Activated naive CD8-positive, alpha-beta T cell treated with anti-CD3 and anti-CD28 coated beads, Interleukin-2, amount 50 U/mL, for 16 hours (primary cell): ENCODE measurements around the gene CINP.
"Not testable (repeated sequence)": the region's sequence is repeated elsewhere in the genome, so short reads cannot be mapped to it uniquely, and the experiment has no call there.

Experiments
- DNase-seq: peaks from one replicate; pipeline ENCODE4 v3.0.0-alpha.2; 2020; ENCODE audit warnings: low read depth, low spot score

CINP gene

DNA sequence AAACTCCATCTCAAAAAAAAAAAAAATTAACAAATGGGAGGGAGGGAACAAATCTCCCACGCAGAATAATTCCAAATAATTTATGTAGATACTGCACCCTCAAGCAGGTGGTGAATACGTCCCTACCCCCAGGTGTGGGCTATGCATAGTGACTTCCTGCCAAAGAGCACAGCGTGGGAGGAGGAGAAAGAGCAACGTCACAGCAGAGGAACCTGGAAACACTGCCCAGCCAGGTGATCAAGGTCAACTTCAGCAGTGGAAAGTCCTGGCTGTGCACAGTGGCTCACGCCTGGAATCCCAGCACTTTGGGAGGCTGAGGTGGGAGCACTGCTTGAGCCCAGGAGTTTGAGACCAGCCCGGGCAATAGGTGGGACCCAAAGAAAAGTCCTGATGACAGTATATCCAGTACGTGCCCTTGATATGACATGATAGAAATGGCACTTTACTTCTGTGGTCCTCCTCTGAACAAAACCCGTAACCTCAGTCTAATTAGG is 9.5 kb downstream of the CINP start:
- no peak for DNase-seq

DNA sequence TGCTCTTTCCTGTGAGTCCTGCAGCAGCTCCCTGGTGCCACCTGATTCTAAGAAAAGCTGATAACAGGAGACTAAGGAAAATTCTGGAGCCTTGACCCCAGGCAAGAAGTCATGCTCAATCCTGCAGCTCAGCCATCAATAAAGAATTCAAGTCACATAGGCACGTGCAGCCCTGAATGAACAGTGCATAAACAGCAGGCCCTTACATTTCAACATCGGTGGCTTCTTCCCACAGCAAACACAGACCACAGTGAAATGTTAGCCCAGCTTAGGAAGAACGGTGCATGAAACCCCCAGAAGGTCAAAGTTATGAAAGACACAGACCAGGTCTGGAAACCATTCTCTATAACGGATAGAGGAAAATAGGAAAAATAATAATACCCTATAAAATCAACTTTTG is 10.5 kb downstream of the CINP start:
- DNase-seq = no peak

DNA sequence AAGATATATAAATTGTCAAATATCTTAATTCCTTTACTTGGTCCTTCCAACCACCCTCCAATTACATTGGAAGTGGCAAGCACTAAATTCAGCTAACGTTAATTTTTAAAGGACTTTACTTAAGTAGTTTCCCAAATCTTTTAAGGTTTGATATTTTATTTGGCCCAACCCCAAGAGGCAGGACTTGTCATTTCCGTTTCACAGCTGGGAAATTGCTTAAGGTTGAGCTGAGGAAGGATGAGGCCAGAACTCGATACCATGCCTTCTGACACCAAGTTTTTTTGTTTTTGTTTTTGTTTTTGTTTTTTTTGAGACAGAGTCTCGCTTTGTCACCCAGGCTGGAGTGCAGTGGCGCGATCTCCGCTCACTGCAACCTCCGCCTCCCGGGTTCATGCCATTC is 11.1 kb downstream of the CINP start:
- not testable (repeated sequence) for DNase-seq

GRCh38 chr14:102351023-102351422 is 11.7 kb downstream of the CINP start:
- DNase-seq = no peak

DNA sequence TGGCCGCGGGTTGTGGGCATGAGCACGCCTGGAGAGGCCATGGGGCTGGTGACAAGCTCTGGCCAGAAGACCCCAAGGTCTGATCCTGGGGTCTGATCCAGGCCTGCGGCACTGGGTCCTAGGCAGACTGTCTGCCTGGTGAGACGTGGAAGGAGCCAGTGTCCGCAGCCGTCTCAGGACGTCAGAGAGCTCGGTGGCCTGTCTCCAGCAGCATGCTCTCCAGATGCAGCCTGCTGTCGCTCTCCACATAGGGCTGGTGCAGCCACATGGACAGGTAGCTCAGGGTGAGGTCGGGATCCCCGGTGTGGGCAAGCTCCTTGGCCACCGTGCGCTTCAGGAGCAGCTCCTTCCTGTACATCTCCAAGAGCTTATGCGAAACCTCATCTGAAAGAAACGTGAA is 14.3 kb downstream of the CINP start:
- no peak for DNase-seq

DNA sequence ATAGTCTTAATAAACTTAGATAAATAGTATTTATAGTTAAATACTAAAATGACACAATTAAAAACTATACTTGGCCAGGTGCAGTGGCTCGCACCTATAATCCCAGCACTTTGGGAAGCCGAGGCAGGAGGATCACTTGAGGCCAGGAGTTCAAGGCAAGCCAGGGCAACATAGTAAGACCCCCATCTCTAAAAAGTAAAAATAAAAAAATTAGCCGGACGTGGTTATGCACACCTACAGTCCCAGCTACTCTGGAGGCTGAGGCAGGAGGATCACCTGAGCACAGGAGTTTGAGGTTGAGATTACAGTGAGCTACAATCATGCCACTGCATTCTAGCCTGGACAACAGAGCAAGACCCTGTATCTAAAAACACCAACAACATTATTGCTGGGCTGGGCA is 16.0 kb downstream of the CINP start:
- no peak for DNase-seq

DNA sequence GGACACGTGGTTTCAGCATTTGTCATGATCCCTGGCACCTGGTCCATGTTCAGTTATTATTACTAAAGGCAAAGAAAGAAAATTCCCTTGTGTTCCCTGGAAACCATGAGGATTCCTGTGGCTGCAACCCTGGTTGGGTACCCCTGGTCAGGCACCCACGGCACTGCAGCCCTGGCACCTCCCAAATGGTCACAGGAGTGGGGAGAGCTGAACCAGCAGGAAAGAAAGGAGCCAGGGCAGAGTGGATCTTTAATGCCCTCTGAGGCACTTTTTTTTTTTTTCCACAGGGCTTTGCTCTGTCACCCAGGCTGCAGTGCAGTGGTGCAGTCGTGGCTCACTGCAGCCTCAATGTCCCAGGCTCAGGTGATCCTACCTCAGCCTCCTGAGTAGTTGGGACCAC is 17.5 kb downstream of the CINP start:
- no peak for DNase-seq

DNA sequence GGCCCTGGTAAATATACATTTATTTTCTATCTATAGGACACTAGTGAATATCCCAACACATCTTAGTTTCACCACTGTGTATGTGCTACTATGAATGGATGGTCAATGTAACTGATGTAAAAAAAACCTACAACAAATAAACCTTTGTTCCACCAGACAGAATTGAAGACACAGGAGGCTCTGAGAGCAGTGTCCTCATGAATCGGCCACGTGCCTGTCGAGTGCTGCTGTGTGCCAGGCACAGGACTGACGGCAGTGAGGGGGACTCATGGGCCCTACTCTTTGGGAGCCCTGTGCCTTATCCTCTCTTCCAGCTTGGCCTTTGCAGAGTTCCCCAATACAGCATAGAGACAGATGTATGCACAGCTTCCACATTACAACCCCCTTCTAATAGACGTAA is 18.2 kb downstream of the CINP start:
- no peak for DNase-seq

- no peak for DNase-seq
Observed at GRCh38 chr14:102344084-102344483, 18.6 kb downstream of the CINP start.

- DNase-seq = no peak
Observed at GRCh38 chr14:102342238-102342637, 20.5 kb downstream of the CINP start.

DNA sequence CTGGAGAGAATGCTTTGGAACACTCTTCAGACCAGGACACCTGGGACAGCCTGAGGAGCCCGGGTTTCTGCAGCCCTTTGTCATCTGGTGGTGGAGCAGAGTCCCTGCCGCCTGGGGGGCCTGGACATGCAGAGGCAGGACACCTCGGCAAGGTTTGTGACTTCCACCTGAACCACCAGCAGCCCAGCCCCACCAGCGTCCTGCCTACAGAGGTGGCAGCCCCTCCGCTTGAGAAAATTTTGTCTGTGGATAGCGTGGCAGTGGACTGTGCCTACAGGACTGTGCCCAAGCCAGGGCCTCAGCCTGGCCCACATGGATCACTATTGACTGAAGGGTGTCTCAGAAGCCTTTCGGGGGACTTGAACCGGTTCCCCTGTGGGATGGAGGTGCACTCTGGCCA is 21.1 kb downstream of the CINP start:
- DNase-seq = no peak

DNA sequence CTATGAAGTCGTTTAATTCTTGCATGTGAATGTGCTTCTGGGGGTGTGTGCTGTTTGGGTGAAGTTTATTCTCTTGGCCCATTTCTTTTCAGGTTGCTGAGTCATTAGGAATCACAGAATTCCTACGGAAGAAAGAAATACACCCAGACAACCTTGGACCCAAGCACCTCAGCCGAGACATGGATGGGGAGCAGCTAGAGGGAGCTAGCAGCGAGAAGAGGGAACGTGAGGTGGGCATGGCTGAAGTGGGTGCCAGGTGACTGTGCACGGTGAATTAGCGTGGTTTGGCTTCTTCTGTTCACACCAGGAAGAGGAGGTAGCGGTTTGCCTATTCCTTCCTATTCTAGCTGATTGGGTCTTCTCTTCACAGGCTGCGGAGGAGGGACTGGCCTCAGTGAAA is 24.0 kb downstream of the CINP start:
- no peak for DNase-seq

GRCh38 chr14:102335163-102335562 is 27.5 kb downstream of the CINP start:
- DNase-seq = no peak

- no peak for DNase-seq
Observed at GRCh38 chr14:102333795-102334705, 28.6 kb downstream of the CINP start.

- no peak for DNase-seq
Observed at GRCh38 chr14:102333390-102333789, 29.3 kb downstream of the CINP start.

GRCh38 chr14:102330806-102331205 is 31.9 kb downstream of the CINP start:
- no peak for DNase-seq

GRCh38 chr14:102329381-102329780 is 33.3 kb downstream of the CINP start:
- not testable (repeated sequence) for DNase-seq

GRCh38 chr14:102326583-102326982 is 36.1 kb downstream of the CINP start:
- no peak for DNase-seq

DNA sequence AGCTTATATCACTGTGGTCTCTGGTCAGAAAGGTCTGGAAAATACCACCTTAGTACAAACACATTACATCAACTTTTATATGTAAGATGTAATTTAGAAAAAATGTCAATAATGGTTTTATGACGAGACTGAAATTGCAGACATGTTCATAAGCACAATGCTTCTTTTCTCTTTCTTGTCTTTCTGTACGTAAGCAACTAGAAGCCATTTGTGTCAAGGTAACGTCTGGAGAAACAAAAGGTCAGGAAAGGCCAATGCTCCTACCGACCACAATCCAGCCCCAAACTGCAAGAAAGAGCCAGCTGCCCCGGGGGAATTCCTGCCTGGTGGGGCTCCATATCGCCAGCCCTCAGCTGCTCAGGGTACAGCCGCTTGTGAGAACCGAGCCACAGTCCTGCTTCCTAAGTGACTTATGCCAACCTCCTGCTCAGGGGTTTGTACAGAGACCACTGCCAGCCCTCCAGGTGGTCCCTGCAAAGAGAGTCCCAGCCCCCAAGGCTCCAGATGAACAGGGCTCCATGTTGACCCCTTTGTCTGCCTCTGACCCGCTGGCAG is 36.8 kb downstream of the CINP start:
- DNase-seq = no peak

GRCh38 chr14:102323102-102323501 is 39.6 kb downstream of the CINP start:
- no peak for DNase-seq

GRCh38 chr14:102321456-102322422 is 41.0 kb downstream of the CINP start:
- DNase-seq = no peak
